Adrenal gland (tissue), 12 donors: Measurements from ENCODE around the gene CYP17A1. TPM values are rescaled to one million over a fixed set of nuclear protein-coding genes. Genes with fewer than 3 reads are reported as not detected.

Source experiments
- DNase-seq, 7 donors: peaks; one replicate each; pipeline ENCODE4 v3.0.0-alpha.2; 2019 to 2020
- H3K27ac ChIP-seq, 5 donors: fragments of 200-600 bp; sonication (generic) in 4 of 5; 1 replicate in 3 of 5; 2 replicates in 2 of 5; pipeline versions ENCODE4 v1.5.1 to v1.8.0; 2016 to 2020; ENCODE audit warnings: mild to moderate bottlenecking in 1 of 5
- H3K27me3 ChIP-seq: fragments of 200-600 bp; 2 replicates; pipeline ENCODE4 v1.8.0; 2021
- H3K36me3 ChIP-seq, 2 donors: fragments of 200-600 bp; replicated peaks in 1 of 2; 1 replicate in 1 of 2; 2 replicates in 1 of 2; pipeline versions ENCODE4 v1.5.1 to v1.8.0; 2018 to 2022
- H3K4me1 ChIP-seq, 2 donors: fragments of 200-600 bp; replicated peaks in 1 of 2; 1 replicate in 1 of 2; 2 replicates in 1 of 2; pipeline versions ENCODE4 v1.5.1 to v1.8.0; 2018 to 2021
- H3K4me3 ChIP-seq, 4 donors: fragments of 200-600 bp; sonication (generic) in 3 of 4; one replicate each; pipeline ENCODE4 v1.5.1; 2016 to 2018
- H3K9me3 ChIP-seq, 3 donors: fragments of 200-600 bp; sonication (generic) in 1 of 3; replicated peaks in 1 of 3; 1 replicate in 2 of 3; 2 replicates in 1 of 3; pipeline versions ENCODE4 v1.5.1 to v1.8.0; 2016 to 2021
- POLR2A ChIP-seq, 2 donors: fragments of 450-650 bp; IDR thresholded peaks; one replicate each; pipeline ENCODE4 v1.6.1; 2017; ENCODE audit warnings: antibody characterized with exemption in 2 of 2, mild to moderate bottlenecking in 2 of 2, moderate library complexity in 1 of 2
- WGBS, 4 donors: extraction: QIAGEN DNeasy Blood & Tissue Kit in 2 of 4; methylation state at CpG; one replicate each; pipeline versions ENCODE4 v1.1.5 to v1.1.7; 2013 to 2017; 5-methylcytosine and 5-hydroxymethylcytosine counted together
- intact Hi-C, 2 donors: fragments of 100-400 bp; cut with DNase I; formaldehyde crosslinking; loops; one replicate each; pipeline versions ENCODE4 v1.14.1 to v1.15.0; 2022 to 2023
- polyA plus RNA-seq, 3 donors: library from polyadenylated mRNA; stranded (reverse); fragments of 200-250 nt in 2 of 3; fragments of 350-450 nt in 1 of 3; fragmentation: Illumina TruSeq in 1 of 3; extraction: RNeasy Lipid Tissue Mini Kit (QIAGEN cat#74804) in 1 of 3; gene quantifications; one replicate each; pipeline ENCODE4 v1.2.3, GENCODE V29; 2013 to 2014
- small RNA-seq, 2 donors: library from RNA; depleted of rRNA; stranded (forward); fragments of <200 nt; gene quantifications; one replicate each; pipeline ENCODE3, GENCODE V24; 2016
- total RNA-seq, 9 donors: library from RNA; depleted of rRNA in 4 of 9; stranded (reverse); fragments of >200 nt in 4 of 9; fragments of 120-200 nt in 1 of 9; fragmentation: NEBNext Ultra II Directional in 1 of 9; extraction: Animal tissue kit (Norgen Biotek cat#: 25700) in 1 of 9; gene quantifications; one replicate each; pipeline versions ENCODE4 v1.1.0 to v1.2.4, GENCODE V29; 2013 to 2023
- TF ChIP-seq, protein P1 (sequence below), 6 experiments: fragments of 450-650 bp in 4 of 6; fragments of 200-600 bp in 2 of 6; sonication (generic) in 1 of 6; IDR thresholded peaks; 1 replicate in 5 of 6; 2 replicates in 1 of 6; pipeline versions ENCODE4 v1.5.1 to v1.8.0; 2016 to 2021; ENCODE audit warnings: antibody characterized with exemption in 6 of 6, mild to moderate bottlenecking in 2 of 6, moderate library complexity in 1 of 6
- donor health status: healthy with polysubstance abuse.
- donor health status: Bipolar disorder and iron deficiency.
- donor health status: DM: yes; HTN: yes; CAD: no.
- donor health status: DM: no; HTN: no; CAD: no.
- donor health status: DM: no; HTN: no; CAD: no.
- donor health status: DM: yes; HTN: yes; CAD: no.

Gene CYP17A1
- total and polyA plus RNA-seq, 12 donors, result 2,313 to 37,742 (median 14,298) TPM

DNA sequence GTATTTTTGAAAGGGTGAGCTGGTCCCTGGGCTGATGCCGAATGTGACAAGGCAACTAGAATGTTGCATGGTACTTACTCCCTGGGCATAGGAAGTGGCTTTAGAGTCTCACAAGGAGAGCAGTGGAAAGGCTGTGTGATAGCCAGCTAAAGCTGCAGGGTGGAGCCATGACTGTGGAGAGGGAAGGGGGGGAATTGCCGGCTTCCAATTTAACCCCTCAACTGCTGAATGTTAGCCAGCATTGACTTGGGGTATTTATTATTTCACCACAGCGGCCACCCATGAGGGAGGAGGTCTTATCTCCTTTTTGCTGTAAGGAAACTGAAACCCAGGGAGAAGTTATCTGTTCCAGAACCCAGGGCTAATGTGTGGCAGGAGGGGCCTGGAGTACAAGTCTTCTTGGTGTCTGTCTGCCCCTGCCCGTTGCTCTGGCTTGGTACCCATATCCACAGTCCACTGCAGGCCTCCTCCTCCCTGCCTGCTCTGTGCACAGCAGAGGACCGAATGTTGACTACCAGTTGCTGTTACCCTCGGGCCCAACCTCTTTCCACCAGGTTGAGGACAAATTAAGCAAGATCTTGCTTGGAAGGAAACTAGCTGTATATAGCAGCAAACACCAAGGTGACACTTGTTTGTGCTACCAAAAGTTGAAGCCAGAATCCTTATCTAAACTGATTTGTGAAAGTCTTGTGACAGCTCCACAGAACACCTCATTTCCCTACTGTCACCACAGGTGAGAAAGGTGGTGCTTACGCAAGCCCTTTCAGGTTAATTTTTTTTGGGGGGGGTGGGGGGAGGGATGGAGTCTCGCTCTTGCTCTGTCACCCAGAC is 55.9 kb downstream of the CYP17A1 start:
- peak overlapping the region; percentile 63 to 96 (median 92) for H3K27ac ChIP-seq
- H3K27me3 ChIP-seq, result no peaks in the 10 kb centered on the region
- no peaks in the 10 kb centered on the region for H3K9me3 ChIP-seq
- H3K36me3 ChIP-seq, result no peaks in the 10 kb centered on the region
- TF ChIP-seq, protein P1, sequence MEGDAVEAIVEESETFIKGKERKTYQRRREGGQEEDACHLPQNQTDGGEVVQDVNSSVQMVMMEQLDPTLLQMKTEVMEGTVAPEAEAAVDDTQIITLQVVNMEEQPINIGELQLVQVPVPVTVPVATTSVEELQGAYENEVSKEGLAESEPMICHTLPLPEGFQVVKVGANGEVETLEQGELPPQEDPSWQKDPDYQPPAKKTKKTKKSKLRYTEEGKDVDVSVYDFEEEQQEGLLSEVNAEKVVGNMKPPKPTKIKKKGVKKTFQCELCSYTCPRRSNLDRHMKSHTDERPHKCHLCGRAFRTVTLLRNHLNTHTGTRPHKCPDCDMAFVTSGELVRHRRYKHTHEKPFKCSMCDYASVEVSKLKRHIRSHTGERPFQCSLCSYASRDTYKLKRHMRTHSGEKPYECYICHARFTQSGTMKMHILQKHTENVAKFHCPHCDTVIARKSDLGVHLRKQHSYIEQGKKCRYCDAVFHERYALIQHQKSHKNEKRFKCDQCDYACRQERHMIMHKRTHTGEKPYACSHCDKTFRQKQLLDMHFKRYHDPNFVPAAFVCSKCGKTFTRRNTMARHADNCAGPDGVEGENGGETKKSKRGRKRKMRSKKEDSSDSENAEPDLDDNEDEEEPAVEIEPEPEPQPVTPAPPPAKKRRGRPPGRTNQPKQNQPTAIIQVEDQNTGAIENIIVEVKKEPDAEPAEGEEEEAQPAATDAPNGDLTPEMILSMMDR (IDR thresholded peaks at IDR 0.05), result no peak
- no peak for TF ChIP-seq POLR2A (IDR thresholded peaks at IDR 0.05)
- peak in 1 of 7 donors; percentile 40 for DNase-seq
- WGBS, 4 donors, result 31 to 44% (median 38%) methylated on average over 8 of the region's 8 CpGs
- peaks cover 85 to 92% of the 10 kb centered on the region in 2 donors for H3K4me1 ChIP-seq
- intact Hi-C loops, result no loop called here
- H3K4me3 ChIP-seq, result peak overlapping the region in 1 of 4 donors; percentile 7

Small RNAs within 50 kb of the gene (small RNA-seq; reads per million reads assigned to genes)
- gene AS3MT, result 0 reads per million in 2 donors
- 0 reads per million in 2 donors for gene RF00026
- gene RNU6-1231P, result 0 reads per million in 2 donors

Other genes starting within 250 kb of the CYP17A1 start
- 100 to 1,000 TPM in 7 of 9 donors, 10 to 100 TPM in 2; 21.6 to 175 (median 133) TPM for gene TRIM8, start 192.9 kb downstream of the CYP17A1 start, total RNA-seq
- 10 to 100 TPM; 45.0 to 57.6 (median 53.0) TPM for gene TRIM8, start 192.9 kb downstream of the CYP17A1 start, polyA plus RNA-seq
- 10 to 100 TPM in 4 of 9 donors, 1 to 10 TPM in 5; 4.8 to 13.2 (median 9.9) TPM for gene ARL3, start 123.0 kb downstream of the CYP17A1 start, total RNA-seq
- 10 to 100 TPM in 1 of 3 donors, 1 to 10 TPM in 2; 6.4 to 20.5 (median 7.6) TPM for gene ARL3, start 123.0 kb downstream of the CYP17A1 start, polyA plus RNA-seq
- 10 to 100 TPM in 2 of 9 donors, 1 to 10 TPM in 6, under 1 TPM in 1; 0.91 to 12.2 (median 6.7) TPM for gene SFXN2, start 122.8 kb downstream of the CYP17A1 start, total RNA-seq
- 1 to 10 TPM; 3.7 to 4.4 (median 4.1) TPM for gene SFXN2, start 122.8 kb downstream of the CYP17A1 start, polyA plus RNA-seq
- 100 to 1,000 TPM in 7 of 9 donors, 10 to 100 TPM in 2; 53.5 to 231 (median 118) TPM for gene WBP1L, start 93.5 kb downstream of the CYP17A1 start, total RNA-seq
- 10 to 100 TPM; 38.5 to 48.5 (median 46.7) TPM for gene WBP1L, start 93.5 kb downstream of the CYP17A1 start, polyA plus RNA-seq
- 100 to 1,000 TPM in 3 of 9 donors, 10 to 100 TPM in 6; 49.7 to 154 (median 73.8) TPM for gene BORCS7, start 16.8 kb upstream of the CYP17A1 start, total RNA-seq
- gene BORCS7, start 16.8 kb upstream of the CYP17A1 start, polyA plus RNA-seq, result 10 to 100 TPM; 46.9 to 90.8 (median 63.1) TPM
- gene AS3MT, start 32.1 kb upstream of the CYP17A1 start, total RNA-seq, result 100 to 1,000 TPM; 177 to 361 (median 325) TPM
- 100 to 1,000 TPM; 275 to 910 (median 281) TPM for gene AS3MT, start 32.1 kb upstream of the CYP17A1 start, polyA plus RNA-seq
- 10 to 100 TPM; 15.9 to 52.0 (median 40.7) TPM for gene CNNM2, start 80.9 kb upstream of the CYP17A1 start, total RNA-seq
- gene CNNM2, start 80.9 kb upstream of the CYP17A1 start, polyA plus RNA-seq, result 10 to 100 TPM in 1 of 3 donors, 1 to 10 TPM in 2; 5.4 to 28.3 (median 8.3) TPM